B cell (primary cell): ENCODE data around the gene NCKAP1. TPM values are rescaled to one million over a fixed set of nuclear protein-coding genes. Genes with fewer than 3 reads are reported as not detected.
"Not testable (repeated sequence)": the region's sequence is repeated elsewhere in the genome, so short reads cannot be mapped to it uniquely, and the experiment has no call there.

ENCODE experiments used
- ATAC-seq: fragments of 200-7000 bp; cut with Tn5 transposase; one replicate; pipeline ENCODE4 v1.10.0; 2021; ENCODE audit warnings: low read depth, mild to moderate bottlenecking, moderate number of reproducible peaks, moderate library complexity
- CTCF ChIA-PET: fragments of 350-600 bp; sonication (Branson Sonifier 250); formaldehyde crosslinking; loops from one replicate; lab custom pipeline; 2021; ENCODE audit warnings: antibody characterized with exemption, inconsistent platforms; lab: Charles Lee
- POLR2A ChIA-PET: fragments of 350-600 bp; sonication (Branson Sonifier 250); formaldehyde crosslinking; loops from one replicate; lab custom pipeline; 2021; ENCODE audit warnings: antibody characterized with exemption; lab: Charles Lee
- DNase-seq: peaks from one replicate; pipeline ENCODE4 v3.0.0; 2013
- H2AFZ ChIP-seq: 2 replicates; pipeline ENCODE4 v1.6.1; 2012; ENCODE audit warnings: mild to moderate bottlenecking, low read depth, low read length; ENCODE audit not compliant: insufficient read depth, poor library complexity, severe bottlenecking
- H3K27ac ChIP-seq, 2 donors: 1 replicate in 1 of 2; 2 replicates in 1 of 2; pipeline ENCODE4 v1.5.1; 2012 to 2013; ENCODE audit warnings: low read length in 2 of 2, mild to moderate bottlenecking in 2 of 2, moderate library complexity in 1 of 2
- H3K27me3 ChIP-seq, 4 experiments: fragments of 200-600 bp in 1 of 4; sonication (generic) in 1 of 4; replicated peaks in 1 of 4; 1 replicate in 2 of 4; 2 replicates in 2 of 4; pipeline versions ENCODE4 v1.6.1 to v1.7.0; 2013 to 2016; ENCODE audit warnings: low read length in 3 of 4, mild to moderate bottlenecking in 2 of 4, mixed read lengths in 1 of 4, moderate library complexity in 1 of 4; ENCODE audit not compliant: insufficient read depth in 4 of 4, control insufficient read depth in 3 of 4; ENCODE audit errors: control extremely low read depth in 1 of 4
- H3K36me3 ChIP-seq, 2 experiments: replicated peaks in 1 of 2; 1 replicate in 1 of 2; 2 replicates in 1 of 2; pipeline versions ENCODE4 v1.6.1 to v1.7.1; 2013; ENCODE audit warnings: low read length in 1 of 2; ENCODE audit not compliant: insufficient read depth in 2 of 2, control insufficient read depth in 1 of 2; ENCODE audit errors: control extremely low read depth in 1 of 2, extremely low read depth in 1 of 2
- H3K4me1 ChIP-seq, 2 donors: fragments of 200-600 bp in 1 of 2; sonication (generic) in 1 of 2; 1 replicate in 1 of 2; 2 replicates in 1 of 2; pipeline versions ENCODE4 v1.5.1 to v1.6.1; 2013 to 2017; ENCODE audit warnings: low read length in 2 of 2; ENCODE audit not compliant: control insufficient read depth in 2 of 2, insufficient read depth in 2 of 2
- H3K4me2 ChIP-seq: replicated peaks from 2 replicates; pipeline ENCODE3; 2012; ENCODE audit warnings: mild to moderate bottlenecking, low read depth, low read length; ENCODE audit not compliant: poor library complexity, severe bottlenecking
- H3K4me3 ChIP-seq, 5 experiments: fragments of 200-600 bp in 1 of 5; sonication (generic) in 1 of 5; 1 replicate in 3 of 5; 2 replicates in 2 of 5; pipeline versions ENCODE4 v1.5.1 to v1.7.0; 2011 to 2016; ENCODE audit warnings: low read length in 4 of 5, mild to moderate bottlenecking in 4 of 5, low read depth in 2 of 5, control low read depth in 1 of 5, moderate library complexity in 1 of 5; ENCODE audit not compliant: insufficient read depth in 1 of 5; ENCODE audit errors: control extremely low read depth in 1 of 5, extremely low read depth in 1 of 5
- H3K79me2 ChIP-seq: fragments of 200-600 bp; sonication (generic); one replicate; pipeline ENCODE4 v1.6.0; 2016; ENCODE audit warnings: low read length; ENCODE audit not compliant: control insufficient read depth, insufficient read depth
- H3K9ac ChIP-seq: fragments of 200-600 bp; sonication (generic); 2 replicates; pipeline ENCODE4 v1.6.1; 2017; ENCODE audit warnings: mild to moderate bottlenecking, low read length, moderate library complexity
- H3K9me3 ChIP-seq, 3 donors: one replicate each; pipeline versions ENCODE4 v1.6.1 to v1.7.1; 2013; ENCODE audit warnings: low read length in 2 of 3; ENCODE audit not compliant: control insufficient read depth in 2 of 3, insufficient read depth in 1 of 3; ENCODE audit errors: control extremely low read depth in 1 of 3
- H4K20me1 ChIP-seq: 2 replicates; pipeline ENCODE4 v1.6.0; 2012; ENCODE audit warnings: mild to moderate bottlenecking, low read length; ENCODE audit not compliant: insufficient read depth, control insufficient read depth, poor library complexity, severe bottlenecking
- H3K27ac Mint-ChIP-seq: one replicate; pipeline ENCODE4 v1.8.0; 2021; ENCODE audit warnings: mixed read lengths
- H3K27me3 Mint-ChIP-seq: one replicate; pipeline ENCODE4 v1.8.0; 2021; ENCODE audit warnings: mixed read lengths
- H3K4me1 Mint-ChIP-seq: one replicate; pipeline ENCODE4 v1.8.0; 2021; ENCODE audit warnings: mixed read lengths
- H3K4me3 Mint-ChIP-seq: one replicate; pipeline ENCODE4 v1.8.0; 2021; ENCODE audit warnings: mixed read lengths
- H3K9me3 Mint-ChIP-seq: one replicate; pipeline ENCODE4 v1.8.0; 2022; ENCODE audit warnings: mixed read lengths; ENCODE audit not compliant: insufficient read depth
- EZH2 ChIP-seq: IDR thresholded peaks from 2 replicates; pipeline ENCODE4 v1.6.1; 2012; ENCODE audit warnings: borderline replicate concordance, low read depth, mild to moderate bottlenecking, moderate library complexity, low read length; ENCODE audit not compliant: insufficient read depth, poor library complexity, severe bottlenecking
- whole genome bisulfite sequencing: methylation state at CpG from one replicate; pipeline ENCODE4 v1.1.5; 2013; ENCODE audit warnings: missing lambda C conversion rate; ENCODE audit not compliant: insufficient coverage; 5-methylcytosine and 5-hydroxymethylcytosine counted together
- intact Hi-C: fragments of 100-400 bp; cut with micrococcal nuclease; formaldehyde crosslinking; loops from one replicate; pipeline ENCODE4 v1.10.0; 2022
- polyA plus RNA-seq: library from polyadenylated mRNA; depleted of rRNA; stranded (reverse); fragments of >200 nt; gene quantifications from 2 replicates; pipeline ENCODE4 v1.2.3, GENCODE V29; 2012
- total RNA-seq, 2 donors: library from RNA; stranded (reverse); fragments of 120-200 nt in 1 of 2; gene quantifications; 1 replicate in 1 of 2; 2 replicates in 1 of 2; pipeline versions ENCODE4 v1.2.3 to v1.2.4, GENCODE V29; 2013 to 2022
- TF ChIP-seq, protein P1 (sequence below): fragments of 200-600 bp; IDR thresholded peaks from one replicate; pipeline ENCODE4 v1.8.0; 2022; ENCODE audit warnings: antibody characterized with exemption, mild to moderate bottlenecking

Gene NCKAP1
- total and polyA plus RNA-seq, 2 donors (not counting 1 experiment from before 2014, with no cell fraction given) = 0.05 TPM; not detected in 1

GRCh38 chr2:182894174-182894573 lies 144.1 kb downstream of the NCKAP1 start:
- Histone ChIP-seq H2AFZ (no peak overlapping the region), H3K4me3 (no peak overlapping the region), H3K9me3 (peaks cover 0 to 6% (median 0%) of the 10 kb centered on the region in 3 donors), H3K9ac (no peak overlapping the region), H3K27ac (no peak overlapping the region), H3K27me3 (no peaks in the 10 kb centered on the region), H3K79me2 (no peaks in the 10 kb centered on the region), H3K4me2 (no peak overlapping the region), H3K36me3 (no peaks in the 10 kb centered on the region), H3K4me1 (no peaks in the 10 kb centered on the region), H4K20me1 (no peaks in the 10 kb centered on the region)
- H3K4me3 Mint-ChIP-seq = no peak overlapping the region
- CTCF ChIA-PET = no interaction called here
- intact Hi-C loops = no loop called here
- H3K9me3 Mint-ChIP-seq = no peaks in the 10 kb centered on the region
- H3K27me3 Mint-ChIP-seq = no peaks in the 10 kb centered on the region
- ATAC-seq (no peak), DNase-seq (no peak)
- whole genome bisulfite sequencing = 94% methylated on average over 8 of the region's 9 CpGs
- POLR2A ChIA-PET = no interaction called here
- H3K4me1 Mint-ChIP-seq = no peaks in the 10 kb centered on the region
- TF ChIP-seq, protein P1, sequence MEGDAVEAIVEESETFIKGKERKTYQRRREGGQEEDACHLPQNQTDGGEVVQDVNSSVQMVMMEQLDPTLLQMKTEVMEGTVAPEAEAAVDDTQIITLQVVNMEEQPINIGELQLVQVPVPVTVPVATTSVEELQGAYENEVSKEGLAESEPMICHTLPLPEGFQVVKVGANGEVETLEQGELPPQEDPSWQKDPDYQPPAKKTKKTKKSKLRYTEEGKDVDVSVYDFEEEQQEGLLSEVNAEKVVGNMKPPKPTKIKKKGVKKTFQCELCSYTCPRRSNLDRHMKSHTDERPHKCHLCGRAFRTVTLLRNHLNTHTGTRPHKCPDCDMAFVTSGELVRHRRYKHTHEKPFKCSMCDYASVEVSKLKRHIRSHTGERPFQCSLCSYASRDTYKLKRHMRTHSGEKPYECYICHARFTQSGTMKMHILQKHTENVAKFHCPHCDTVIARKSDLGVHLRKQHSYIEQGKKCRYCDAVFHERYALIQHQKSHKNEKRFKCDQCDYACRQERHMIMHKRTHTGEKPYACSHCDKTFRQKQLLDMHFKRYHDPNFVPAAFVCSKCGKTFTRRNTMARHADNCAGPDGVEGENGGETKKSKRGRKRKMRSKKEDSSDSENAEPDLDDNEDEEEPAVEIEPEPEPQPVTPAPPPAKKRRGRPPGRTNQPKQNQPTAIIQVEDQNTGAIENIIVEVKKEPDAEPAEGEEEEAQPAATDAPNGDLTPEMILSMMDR = no peak
- TF ChIP-seq EZH2 = no peak
- no peak overlapping the region for H3K27ac Mint-ChIP-seq

DNA sequence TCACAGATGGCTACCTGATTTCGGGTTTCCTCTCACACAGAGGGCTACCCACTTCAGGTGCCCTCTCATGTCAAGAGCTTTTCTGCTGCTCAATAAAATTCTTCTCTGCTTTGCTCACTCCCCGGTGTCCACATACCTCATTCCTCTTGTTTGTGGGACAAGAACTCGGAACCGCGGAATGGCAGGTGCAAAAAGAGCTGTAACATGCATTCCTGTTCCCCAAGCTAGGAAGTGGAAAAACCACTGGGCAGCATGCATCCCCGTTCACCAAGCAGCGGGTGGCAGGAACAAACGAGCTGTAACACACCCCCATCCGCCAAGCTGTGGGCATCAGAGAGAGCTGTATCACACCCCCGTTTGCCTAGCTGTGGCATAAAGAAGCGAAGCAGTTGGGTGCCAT lies 144.6 kb downstream of the NCKAP1 start:
- Histone ChIP-seq H4K20me1 (no peaks in the 10 kb centered on the region), H3K4me2 (no peak overlapping the region), H2AFZ (no peak overlapping the region), H3K4me1 (no peaks in the 10 kb centered on the region), H3K9me3 (peaks cover 0 to 6% (median 0%) of the 10 kb centered on the region in 3 donors), H3K4me3 (no peak overlapping the region), H3K27ac (no peak overlapping the region), H3K9ac (no peak overlapping the region), H3K79me2 (no peaks in the 10 kb centered on the region), H3K27me3 (no peaks in the 10 kb centered on the region), H3K36me3 (no peaks in the 10 kb centered on the region)
- intact Hi-C loops = no loop called here
- H3K4me3 Mint-ChIP-seq = no peak overlapping the region
- POLR2A ChIA-PET = no interaction called here
- no peak for TF ChIP-seq EZH2
- TF ChIP-seq, protein P1 = no peak
- DNase-seq (no peak), ATAC-seq (no peak)
- no peak overlapping the region for H3K27ac Mint-ChIP-seq
- CTCF ChIA-PET = no interaction called here
- no peaks in the 10 kb centered on the region for H3K27me3 Mint-ChIP-seq
- no peaks in the 10 kb centered on the region for H3K4me1 Mint-ChIP-seq
- WGBS = 96% methylated on average over 11 of the region's 11 CpGs
- no peaks in the 10 kb centered on the region for H3K9me3 Mint-ChIP-seq

DNA sequence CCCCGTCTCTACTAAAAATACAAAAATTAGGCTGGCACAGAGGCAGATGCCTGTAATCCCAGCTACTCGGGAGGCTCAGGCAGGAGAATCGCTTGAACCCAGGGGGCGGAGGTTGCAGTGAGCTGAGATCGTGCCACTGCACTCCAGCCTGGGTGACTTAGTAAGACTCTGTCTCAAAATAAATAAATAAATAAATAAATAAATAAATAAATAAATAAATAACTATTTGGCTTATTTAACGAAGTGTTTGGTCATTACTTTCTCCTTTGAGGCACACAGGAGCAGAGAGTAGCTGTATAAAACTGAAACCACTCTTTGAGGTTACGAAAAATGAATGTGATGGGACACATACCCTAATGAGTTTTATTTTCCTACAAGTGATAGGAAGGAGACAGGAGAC lies 145.2 kb downstream of the NCKAP1 start:
- H3K4me1 ChIP-seq, H4K20me1 ChIP-seq, H3K27me3 ChIP-seq, H3K4me1 Mint-ChIP-seq, H3K9me3 Mint-ChIP-seq, ATAC-seq, H3K79me2 ChIP-seq, CTCF ChIA-PET, H3K4me3 Mint-ChIP-seq, POLR2A ChIA-PET, H3K36me3 ChIP-seq, H3K4me2 ChIP-seq, H3K9me3 ChIP-seq, intact Hi-C loops, DNase-seq, H3K27ac Mint-ChIP-seq, H3K4me3 ChIP-seq, H3K27me3 Mint-ChIP-seq, H3K9ac ChIP-seq, H3K27ac ChIP-seq, H2AFZ ChIP-seq: not testable (repeated sequence)
- WGBS = 100% methylated on average over 1 of the region's 7 CpGs
